Thyroid gland (tissue), 4 donors: Measurements from ENCODE around the gene GSTO2.

Experiments used
- CTCF ChIP-seq, 6 experiments: fragments of 200-600 bp in 3 of 6; fragments of 450-650 bp in 3 of 6; sonication (generic) in 3 of 6; IDR thresholded peaks; one replicate each; pipeline ENCODE4 v1.5.1; 2016 to 2019; ENCODE audit warnings: antibody characterized with exemption in 6 of 6, mild to moderate bottlenecking in 2 of 6, inconsistent platforms in 1 of 6, moderate library complexity in 1 of 6
- POLR2A ChIP-seq, 2 donors: fragments of 450-650 bp; IDR thresholded peaks; one replicate each; pipeline ENCODE4 v1.6.1; 2017; ENCODE audit warnings: antibody characterized with exemption in 2 of 2, mild to moderate bottlenecking in 2 of 2, moderate library complexity in 1 of 2

- no peak for TF ChIP-seq POLR2A (IDR thresholded peaks at IDR 0.05)
- no peak for TF ChIP-seq CTCF (IDR thresholded peaks at IDR 0.05)
Observed at GRCh38 chr10:104284846-104285245, 15.9 kb downstream of the GSTO2 start.
